Tibial artery (tissue), 4 donors: ENCODE measurements around the gene TLR9.
A peak's percentile ranks its signal among the peaks of the same experiment; 100 is the strongest.

ENCODE experiments used
- DNase-seq, 2 donors: peaks; one replicate each; pipeline ENCODE4 v3.0.0-alpha.2; 2019
- H3K27ac ChIP-seq, 2 donors: fragments of 200-600 bp; sonication (generic) in 1 of 2; 1 replicate in 1 of 2; 2 replicates in 1 of 2; pipeline ENCODE4 v1.5.1; 2018 to 2019; ENCODE audit warnings: mild to moderate bottlenecking in 1 of 2
- H3K27me3 ChIP-seq, 2 donors: fragments of 200-600 bp; sonication (generic) in 1 of 2; one replicate each; pipeline versions ENCODE4 v1.5.1 to v1.6.0; 2016 to 2019
- H3K36me3 ChIP-seq, 3 donors: fragments of 200-600 bp; sonication (generic) in 2 of 3; one replicate each; pipeline ENCODE4 v1.5.1; 2016 to 2019; ENCODE audit warnings: mild to moderate bottlenecking in 2 of 3
- H3K4me1 ChIP-seq, 4 donors: fragments of 200-600 bp; sonication (generic) in 2 of 4; 1 replicate in 3 of 4; 2 replicates in 1 of 4; pipeline ENCODE4 v1.5.1; 2016 to 2019
- H3K4me3 ChIP-seq, 2 donors: fragments of 200-600 bp; sonication (generic) in 1 of 2; 1 replicate in 1 of 2; 2 replicates in 1 of 2; pipeline ENCODE4 v1.5.1; 2018 to 2019; ENCODE audit warnings: mild to moderate bottlenecking in 2 of 2
- H3K9me3 ChIP-seq, 3 donors: fragments of 200-600 bp; sonication (generic) in 1 of 3; one replicate each; pipeline ENCODE4 v1.5.1; 2016 to 2019
- CTCF ChIP-seq, 2 experiments: fragments of 200-600 bp in 1 of 2; fragments of 450-650 bp in 1 of 2; IDR thresholded peaks; one replicate each; pipeline ENCODE4 v1.5.1; 2017 to 2019; ENCODE audit warnings: antibody characterized with exemption in 2 of 2, mild to moderate bottlenecking in 1 of 2, moderate library complexity in 1 of 2
- intact Hi-C: fragments of 100-400 bp; cut with DNase I; formaldehyde crosslinking; loops from one replicate; pipeline ENCODE4 v1.15.0; 2023; ENCODE audit warnings: low total_unique reads

The TLR9 gene

GRCh38 chr3:52250122-52250521 is 24.7 kb upstream of the TLR9 start:
- peaks cover 19 to 74% (median 64%) of the 10 kb centered on the region in 3 donors for H3K36me3 ChIP-seq
- no peak overlapping the region for H3K27ac ChIP-seq
- H3K4me3 ChIP-seq = no peak overlapping the region
- no peaks in the 10 kb centered on the region for H3K9me3 ChIP-seq
- TF ChIP-seq CTCF (IDR thresholded peaks at IDR 0.05) = no peak
- DNase-seq = no peak
- H3K27me3 ChIP-seq = no peaks in the 10 kb centered on the region
- H3K4me1 ChIP-seq = peaks cover 0 to 16% (median 13%) of the 10 kb centered on the region in 4 donors
- intact Hi-C loops = no loop called here

DNA sequence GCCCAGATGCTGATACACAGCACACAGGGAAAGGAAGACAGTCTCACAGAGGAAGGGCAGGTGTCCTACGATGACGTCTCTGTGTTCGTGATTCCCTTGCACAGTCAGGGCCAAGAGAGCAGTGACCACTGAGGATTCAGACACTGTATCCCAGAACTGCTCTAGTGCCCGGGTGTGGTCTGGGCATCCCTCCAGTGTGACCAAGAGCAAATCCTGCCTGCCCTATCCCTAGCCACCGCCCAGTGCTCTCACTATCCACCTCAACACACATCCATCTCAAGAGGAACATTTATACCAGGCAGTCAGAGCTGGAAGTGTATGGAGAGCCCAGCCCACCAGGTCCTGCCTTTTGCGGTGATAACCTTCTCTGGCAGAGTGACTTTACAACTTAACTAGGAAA is 24.2 kb upstream of the TLR9 start:
- Histone ChIP-seq H3K4me1 (peaks cover 0 to 20% (median 15%) of the 10 kb centered on the region in 4 donors), H3K4me3 (no peak overlapping the region)

DNA sequence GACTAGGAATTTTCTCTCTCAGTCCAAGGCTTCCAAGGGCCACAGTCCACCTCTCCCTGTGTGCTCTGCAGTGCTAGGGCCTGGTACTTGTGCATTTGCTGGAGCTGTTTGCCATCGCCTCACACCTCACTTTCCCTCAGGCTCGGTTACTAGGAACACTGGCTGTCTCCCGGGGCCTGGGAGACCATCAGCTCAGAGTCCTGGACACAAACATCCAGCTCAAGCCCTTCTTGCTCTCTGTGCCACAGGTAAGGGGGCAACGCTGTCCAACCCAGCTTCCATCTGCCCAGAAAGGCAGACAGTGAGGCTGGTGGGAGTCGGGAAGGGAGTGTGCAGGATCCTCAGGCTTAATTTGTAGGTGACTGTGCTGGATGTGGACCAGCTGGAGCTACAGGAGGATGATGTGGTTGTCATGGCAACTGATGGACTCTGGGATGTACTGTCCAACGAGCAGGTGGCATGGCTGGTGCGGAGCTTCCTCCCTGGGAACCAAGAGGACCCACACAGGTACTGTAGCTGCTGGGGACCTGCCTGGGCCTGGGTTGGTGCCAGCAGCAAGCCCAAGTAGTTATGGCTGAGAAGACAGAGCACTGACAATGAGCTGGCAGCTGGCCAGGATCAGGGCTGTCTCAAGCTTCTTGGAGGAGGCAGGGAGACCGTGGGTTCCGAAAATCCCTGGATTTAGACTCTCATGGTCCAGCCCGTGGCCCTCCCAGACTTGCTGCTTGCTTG is 23.5 kb upstream of the TLR9 start:
- DNase-seq = peak in 1 of 2 donors; percentile 72
- peaks cover 12 to 62% (median 54%) of the 10 kb centered on the region in 3 donors for H3K36me3 ChIP-seq

More for the DNA sequence above, 24.2 kb upstream of the TLR9 start:
- Histone ChIP-seq H3K36me3 (peaks cover 18 to 70% (median 60%) of the 10 kb centered on the region in 3 donors), H3K9me3 (no peaks in the 10 kb centered on the region), H3K27me3 (no peaks in the 10 kb centered on the region), H3K27ac (no peak overlapping the region)
- no peak for TF ChIP-seq CTCF (IDR thresholded peaks at IDR 0.05)
- DNase-seq = no peak
- intact Hi-C loops = no loop called here

GRCh38 chr3:52248165-52248541 is 22.7 kb upstream of the TLR9 start:
- TF ChIP-seq CTCF (IDR thresholded peaks at IDR 0.05) = no peak
- Histone ChIP-seq H3K4me3 (no peak overlapping the region), H3K4me1 (peaks cover 0 to 22% (median 15%) of the 10 kb centered on the region in 4 donors), H3K27me3 (no peaks in the 10 kb centered on the region), H3K27ac (no peak overlapping the region), H3K36me3 (peaks cover 10 to 54% (median 46%) of the 10 kb centered on the region in 3 donors), H3K9me3 (no peaks in the 10 kb centered on the region)
- DNase-seq = peak in 1 of 2 donors; percentile 58
- intact Hi-C loops = no loop called here

More for the DNA sequence above, 23.5 kb upstream of the TLR9 start:
- Histone ChIP-seq H3K9me3 (no peaks in the 10 kb centered on the region), H3K4me1 (peaks cover 0 to 23% (median 16%) of the 10 kb centered on the region in 4 donors), H3K27me3 (no peaks in the 10 kb centered on the region), H3K27ac (no peak overlapping the region), H3K4me3 (no peak overlapping the region)
- no peak for TF ChIP-seq CTCF (IDR thresholded peaks at IDR 0.05)
- intact Hi-C loops = no loop called here

DNA sequence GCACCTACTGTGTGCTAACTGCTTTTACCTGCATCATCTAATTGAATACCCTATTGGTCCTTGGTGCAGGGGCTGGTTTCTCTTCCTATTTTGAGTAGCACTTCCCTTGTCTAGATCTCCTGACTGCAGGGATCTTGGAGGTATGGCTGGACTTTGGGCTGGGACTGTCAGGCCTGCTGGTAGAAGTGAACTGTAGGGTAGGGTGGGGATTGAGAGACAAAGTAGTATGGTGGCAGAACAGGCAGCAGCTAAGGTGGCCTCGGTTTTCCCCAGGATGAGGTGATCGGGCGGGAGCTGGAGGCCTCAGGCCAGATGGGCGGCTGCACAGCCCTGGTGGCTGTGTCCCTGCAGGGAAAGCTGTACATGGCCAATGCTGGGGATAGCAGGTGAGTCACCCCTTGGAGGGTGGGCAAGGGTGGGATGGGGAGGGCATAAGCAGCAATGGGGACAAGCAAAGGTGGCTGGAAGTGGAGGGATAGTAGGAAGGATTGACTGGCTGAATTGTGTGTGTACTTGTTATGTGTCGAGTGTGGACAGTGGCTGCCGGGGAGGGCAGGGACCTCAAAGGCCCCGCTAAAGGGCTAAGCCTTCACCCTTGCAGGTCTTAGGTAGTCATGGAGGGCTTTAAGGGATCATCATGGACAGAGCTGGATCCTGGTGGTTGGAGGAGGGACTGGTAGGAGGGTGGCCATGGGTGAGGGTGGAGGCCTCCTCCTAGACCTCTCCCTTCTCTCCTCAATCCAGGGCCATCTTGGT is 22.1 kb upstream of the TLR9 start:
- DNase-seq = peak in 1 of 2 donors; percentile 58
- peaks cover 10 to 49% (median 40%) of the 10 kb centered on the region in 3 donors for H3K36me3 ChIP-seq
- peak overlapping the region in 1 of 2 donors; percentile 60 for H3K4me3 ChIP-seq
- no peaks in the 10 kb centered on the region for H3K9me3 ChIP-seq
- peaks cover 0 to 22% (median 15%) of the 10 kb centered on the region in 4 donors for H3K4me1 ChIP-seq
- intact Hi-C loops = no loop called here
- H3K27me3 ChIP-seq = no peaks in the 10 kb centered on the region
- no peak for TF ChIP-seq CTCF (IDR thresholded peaks at IDR 0.05)
- no peak overlapping the region for H3K27ac ChIP-seq
